DMS 273 treated with DMSO at 0.1 percent for 48 hours (cell line): ENCODE data around the gene MGAT5B.
"Not testable (repeated sequence)": the region's sequence is repeated elsewhere in the genome, so short reads cannot be mapped to it uniquely, and the experiment has no call there.

Experiments
- DNase-seq: peaks from one replicate; lab custom pipeline; 2025; lab: John Stamatoyannopoulos, UW

MGAT5B gene

DNA sequence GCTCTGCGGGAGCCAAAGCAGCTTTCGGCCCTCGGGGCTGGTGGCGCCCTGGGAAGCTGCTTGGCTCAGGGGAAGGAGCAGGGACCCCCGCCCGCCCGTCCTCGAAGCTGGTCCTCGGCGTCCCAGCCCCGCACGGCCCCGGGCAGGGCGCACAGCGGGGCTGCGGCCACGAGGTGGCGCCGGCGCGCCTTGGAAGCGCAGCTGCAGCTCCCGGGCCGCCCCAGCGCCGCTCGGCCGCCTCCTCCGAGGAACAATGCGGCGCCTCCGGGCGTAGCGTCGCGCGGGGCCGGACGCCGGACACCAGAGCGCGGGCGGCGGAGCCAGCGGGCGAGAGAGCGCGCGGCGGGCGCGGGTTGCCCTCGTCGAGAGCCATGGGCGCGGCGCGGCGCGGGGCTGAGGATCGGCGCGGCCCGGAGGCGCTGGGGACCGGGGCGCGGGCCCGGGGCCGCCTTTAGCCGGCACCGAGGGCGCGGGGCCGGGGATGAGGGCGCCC is at the start of gene MGAT5B:
Gene MGAT5B (plus strand): TSS at position 229 of the 493 bp plus-strand sequence. CDS start 626 bp downstream, outside the sequence.
- no peak for DNase-seq

DNA sequence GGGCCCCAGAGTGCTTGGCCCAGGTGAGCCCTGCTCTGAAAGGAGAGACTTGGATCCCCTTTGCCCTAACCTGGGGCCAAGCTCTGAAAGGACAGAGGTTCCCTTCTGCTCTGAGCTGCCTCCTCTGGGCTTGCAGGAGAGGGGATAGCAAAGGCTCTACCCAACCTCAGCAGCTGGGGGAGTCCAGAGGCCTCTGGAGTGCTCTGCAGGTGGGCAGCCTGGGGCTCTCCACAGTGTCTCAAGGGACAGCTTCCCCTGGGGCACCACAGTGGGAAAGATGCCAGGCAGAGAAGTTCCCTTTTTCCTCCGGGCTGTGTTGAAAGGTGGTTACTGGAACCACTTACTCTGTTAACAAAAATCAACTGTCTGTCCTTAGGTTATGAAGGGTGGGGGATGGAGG is 48.2 kb upstream of the MGAT5B start:
- no peak for DNase-seq

DNA sequence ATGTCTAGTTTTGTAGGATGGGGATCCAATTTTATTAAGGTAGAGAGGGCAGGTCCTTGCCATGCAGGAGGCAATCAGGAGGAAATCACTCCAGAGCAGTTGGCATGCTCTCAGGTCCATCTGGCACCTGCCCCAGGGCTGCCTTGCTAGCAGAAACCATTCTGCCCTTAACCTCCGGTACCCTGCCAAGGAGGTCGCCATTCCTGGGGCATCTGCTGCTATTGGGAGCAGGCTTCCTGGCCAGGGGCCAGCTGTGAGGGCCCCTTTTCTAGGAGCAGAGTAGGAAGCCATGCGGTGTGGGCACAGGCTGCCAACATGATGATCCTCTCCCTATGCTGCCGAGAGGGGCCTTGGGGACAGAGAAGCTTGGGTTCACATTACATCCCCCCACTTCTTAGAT is 47.6 kb upstream of the MGAT5B start:
- DNase-seq = peak; percentile 73

DNA sequence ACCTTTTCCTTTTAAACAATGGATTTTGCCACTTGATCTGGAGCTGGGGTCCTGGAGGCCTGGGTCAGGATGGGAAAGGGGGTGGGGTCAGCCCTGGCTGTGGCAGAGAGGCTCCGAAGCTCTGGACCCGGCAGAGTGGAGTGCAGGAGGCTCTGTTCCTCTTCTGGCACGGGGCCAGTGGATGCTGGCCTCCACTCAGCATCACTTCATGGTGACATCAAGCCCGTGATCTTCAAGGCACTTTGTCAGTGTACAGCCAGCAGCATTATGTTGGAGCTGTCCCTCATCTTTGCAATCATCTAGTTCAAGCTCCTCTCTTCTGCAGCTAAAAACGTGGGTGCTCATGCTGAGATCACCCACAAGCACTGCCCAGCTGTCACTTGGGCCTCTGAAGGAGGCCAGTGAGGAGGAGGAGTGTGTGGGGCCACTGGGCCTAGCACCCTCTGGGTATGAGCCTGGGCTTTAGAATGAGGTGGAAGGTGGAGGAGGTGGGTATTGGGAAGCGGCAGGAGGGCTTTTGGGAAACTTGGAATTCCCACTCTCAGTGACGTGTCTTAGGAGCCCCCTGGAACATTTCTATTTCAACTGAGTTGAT is 45.9 kb upstream of the MGAT5B start:
- DNase-seq = no peak

DNA sequence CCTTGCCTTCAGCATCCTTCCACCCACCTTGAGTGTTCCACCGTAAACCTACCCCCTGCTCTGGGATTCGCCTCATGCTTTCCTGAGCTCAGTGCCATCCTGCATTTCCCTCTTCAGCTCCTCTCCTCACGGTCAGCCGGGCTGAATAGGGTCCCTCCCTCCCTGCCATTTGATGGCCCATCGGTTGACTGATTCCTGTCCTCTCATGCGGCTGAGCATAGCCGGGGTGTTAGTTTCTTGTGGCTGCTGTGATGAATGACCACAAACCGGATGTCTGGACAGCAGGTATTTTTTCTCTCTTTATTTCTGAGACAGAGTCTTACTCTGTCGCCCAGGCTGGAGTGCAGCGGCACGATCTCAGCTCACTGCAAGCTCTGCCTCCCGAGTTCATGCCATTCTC is 44.1 kb upstream of the MGAT5B start:
- no peak for DNase-seq

DNA sequence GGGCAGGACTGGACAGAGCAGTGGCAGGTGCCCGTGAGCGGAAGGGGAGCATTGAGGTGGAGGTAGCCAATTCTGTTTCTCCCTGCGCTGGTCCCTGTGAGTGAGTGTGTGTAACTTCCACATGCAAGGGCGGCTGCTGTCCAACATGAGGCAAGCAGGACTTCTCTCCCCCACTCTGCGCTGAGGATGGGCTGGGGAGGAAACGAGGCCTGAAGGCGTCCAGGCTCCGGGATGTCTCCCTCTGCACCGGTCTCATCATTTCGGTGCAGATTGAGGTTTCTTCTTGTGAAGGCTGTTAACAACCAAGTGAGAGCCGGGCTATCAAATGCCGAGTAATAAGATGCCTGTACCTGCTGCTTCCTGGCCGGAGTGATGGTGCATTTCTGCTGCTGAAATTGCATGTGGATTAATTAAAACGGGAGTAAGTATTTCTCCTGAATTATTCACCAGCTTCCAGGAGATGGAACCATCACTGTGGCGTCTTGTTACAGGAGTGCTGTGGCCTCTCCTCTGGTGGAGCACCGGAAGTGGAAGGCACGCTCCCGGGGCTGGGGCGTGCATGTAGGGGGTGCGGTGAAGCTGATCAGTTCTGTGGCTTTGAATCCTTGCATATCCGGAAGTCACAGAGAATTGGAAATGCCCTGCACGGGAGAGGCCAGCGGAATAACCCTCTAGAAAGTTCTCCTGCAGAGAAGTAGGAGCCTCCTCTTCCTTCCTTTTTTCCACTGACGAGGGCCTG is 41.7 kb upstream of the MGAT5B start:
- no peak for DNase-seq

GRCh38 chr17:76827736-76828135 is 40.5 kb upstream of the MGAT5B start:
- DNase-seq = no peak

DNA sequence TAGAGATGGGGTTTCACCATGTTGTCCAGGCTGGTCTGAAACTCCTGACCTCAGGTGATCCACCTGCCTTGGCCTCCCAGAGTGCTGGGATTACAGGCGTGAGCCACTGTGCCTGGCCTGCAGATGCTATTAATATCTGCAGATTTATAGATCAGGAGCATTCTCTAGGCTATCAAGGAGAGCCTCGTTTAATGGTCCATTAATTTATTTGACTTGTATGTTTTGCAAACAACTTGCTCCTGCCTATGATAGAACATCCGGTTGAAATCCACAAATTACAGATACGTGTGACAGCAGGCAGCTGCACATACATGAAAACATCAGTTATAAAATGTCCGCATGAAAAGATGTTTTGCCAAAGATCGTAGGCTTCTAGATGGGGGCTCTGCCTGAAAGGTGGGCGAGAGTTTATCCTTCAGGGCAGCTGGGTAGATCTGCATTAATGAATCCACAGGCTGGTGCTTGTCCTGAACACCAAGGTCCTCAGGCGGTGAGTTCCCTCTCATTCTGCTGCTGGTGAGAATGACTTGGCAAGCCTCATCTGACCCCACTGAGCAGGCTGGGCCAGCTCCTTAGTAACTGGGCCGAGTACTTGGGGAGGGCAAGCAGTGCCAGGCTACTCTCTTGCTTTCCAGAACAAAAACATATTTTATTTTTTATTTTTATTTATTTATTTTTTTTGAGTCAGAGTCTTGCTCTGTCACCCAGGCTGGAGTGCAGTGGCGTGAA is 37.1 kb upstream of the MGAT5B start:
- no peak for DNase-seq

- no peak for DNase-seq
These were observed 35.1 kb upstream of the MGAT5B start for GRCh38 chr17:76833034-76833644.

DNA sequence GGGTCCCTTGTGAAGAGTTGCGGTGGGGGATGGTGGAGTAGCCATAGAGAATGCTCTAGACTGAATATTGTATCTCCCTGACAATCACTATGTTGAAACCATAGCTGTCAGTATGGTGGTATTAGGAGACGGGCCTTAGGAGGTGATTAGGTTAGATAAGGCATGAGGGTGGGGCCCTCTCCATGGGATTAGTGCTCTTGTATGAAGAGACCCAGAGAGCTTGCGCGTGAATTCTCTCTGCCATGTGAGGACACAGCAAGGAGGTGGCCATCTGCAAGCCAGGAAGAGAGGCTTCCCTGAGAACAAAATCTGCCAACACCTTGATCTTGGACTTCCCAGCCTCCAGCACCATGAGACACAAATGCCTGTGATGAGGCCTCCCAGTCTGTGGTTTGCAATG is 34.5 kb upstream of the MGAT5B start:
- DNase-seq = no peak

- DNase-seq = no peak
These were observed 33.3 kb upstream of the MGAT5B start for GRCh38 chr17:76834870-76835269.

DNA sequence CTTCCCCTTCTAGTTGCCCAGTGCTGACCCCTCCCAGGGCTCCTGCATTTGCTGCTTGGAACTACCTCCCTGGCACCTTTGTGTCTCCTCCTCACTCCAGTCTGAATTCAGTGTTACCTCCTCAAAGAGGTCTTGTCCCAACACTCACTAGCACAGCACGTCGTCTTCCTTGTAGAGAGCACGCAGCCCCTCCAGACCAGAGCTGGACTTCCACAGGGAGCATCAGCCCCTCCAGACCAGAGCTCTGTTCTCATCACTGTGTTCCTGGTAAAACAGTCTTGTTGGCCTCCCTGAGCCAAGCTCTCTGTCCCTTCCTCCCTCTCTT is 27.8 kb upstream of the MGAT5B start:
- DNase-seq = no peak

GRCh38 chr17:76840884-76841775 is 27.1 kb upstream of the MGAT5B start:
- DNase-seq = no peak

DNA sequence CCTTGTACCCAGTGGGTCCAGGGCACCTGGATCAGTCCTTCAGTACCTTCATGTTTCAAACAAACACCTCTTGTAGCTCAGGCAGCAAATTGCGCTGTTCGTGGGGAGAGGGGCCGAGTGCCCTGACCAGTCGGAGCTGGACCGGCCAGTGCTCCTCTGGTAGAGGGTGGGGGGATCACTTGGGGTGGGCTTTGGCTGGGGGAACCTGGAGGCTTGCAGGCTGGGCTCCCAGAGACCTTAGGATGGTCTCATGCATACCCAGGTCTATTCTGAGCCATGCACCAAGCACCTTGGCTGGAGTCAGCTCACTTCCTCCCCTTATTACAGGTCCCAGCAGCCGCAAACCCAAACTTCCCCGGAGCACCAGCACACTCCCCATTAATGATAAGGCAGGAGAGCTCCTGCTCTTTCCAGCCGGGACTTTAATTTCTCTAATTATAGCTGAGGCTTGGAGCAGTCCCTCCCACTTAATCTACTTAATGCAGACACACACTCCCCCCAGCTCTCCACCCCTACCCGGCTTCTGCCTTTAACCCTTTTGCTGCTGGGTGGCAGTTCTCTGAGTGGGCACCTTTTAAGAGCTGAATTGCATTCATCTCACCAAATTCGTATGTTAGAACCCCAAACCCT is 26.3 kb upstream of the MGAT5B start:
- peak; percentile 15 for DNase-seq

DNA sequence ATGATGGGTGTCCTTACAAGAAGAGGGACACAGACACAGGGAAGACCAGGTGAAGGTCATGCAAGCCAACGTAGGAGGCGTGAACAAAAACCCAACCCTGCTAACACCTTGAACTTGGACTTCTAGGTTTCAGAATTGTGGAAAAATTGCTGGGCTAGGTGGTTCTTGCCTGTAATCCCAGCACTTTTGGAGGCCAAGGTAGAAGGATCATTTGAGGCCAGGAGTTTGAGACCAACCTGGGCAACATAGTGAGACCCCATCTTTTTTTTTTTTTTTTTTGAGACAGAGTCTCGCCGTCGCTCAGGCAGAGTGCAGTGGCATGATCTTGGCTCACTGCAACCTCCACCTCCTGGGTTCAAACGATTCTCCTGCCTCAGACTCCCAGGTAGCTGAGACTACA is 25.1 kb upstream of the MGAT5B start:
- not testable (repeated sequence) for DNase-seq

DNA sequence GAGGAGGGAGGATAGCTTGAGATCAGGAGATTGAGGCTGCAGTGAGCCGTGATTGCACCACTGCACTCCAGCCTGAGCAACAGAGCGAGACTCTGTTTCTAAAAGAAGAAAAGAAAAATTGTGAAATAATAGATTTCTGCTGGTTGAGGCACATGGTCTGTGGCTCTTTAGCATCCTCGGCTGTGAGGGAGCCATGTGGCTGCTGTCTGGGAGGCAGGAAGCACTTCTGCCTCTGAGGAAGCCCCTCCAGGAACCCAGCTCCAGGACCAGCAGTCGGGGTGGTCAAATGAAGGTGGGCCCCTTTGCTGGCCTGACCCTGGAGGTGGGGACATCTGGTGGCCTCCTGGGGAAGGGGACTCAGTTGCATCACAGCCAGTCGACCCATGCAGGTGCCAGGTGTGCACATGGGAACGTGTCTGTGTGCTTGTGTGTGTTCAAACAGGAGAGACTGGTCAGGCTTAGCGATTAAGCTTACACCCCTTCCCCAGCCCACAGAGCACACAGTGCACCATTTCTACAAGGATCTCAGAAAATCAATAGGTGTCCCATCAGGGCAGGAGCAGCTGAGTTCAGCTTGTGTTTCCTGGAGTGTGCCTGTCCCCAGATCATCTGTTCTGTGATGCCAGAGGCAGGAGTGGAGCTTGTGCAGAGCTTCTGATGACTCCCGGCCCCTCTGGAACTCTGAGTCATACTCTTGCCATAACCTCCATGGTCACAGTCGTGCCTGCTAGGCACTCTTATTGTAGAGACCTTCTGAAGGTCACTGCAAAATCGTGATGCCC is 24.3 kb upstream of the MGAT5B start:
- DNase-seq = no peak

DNA sequence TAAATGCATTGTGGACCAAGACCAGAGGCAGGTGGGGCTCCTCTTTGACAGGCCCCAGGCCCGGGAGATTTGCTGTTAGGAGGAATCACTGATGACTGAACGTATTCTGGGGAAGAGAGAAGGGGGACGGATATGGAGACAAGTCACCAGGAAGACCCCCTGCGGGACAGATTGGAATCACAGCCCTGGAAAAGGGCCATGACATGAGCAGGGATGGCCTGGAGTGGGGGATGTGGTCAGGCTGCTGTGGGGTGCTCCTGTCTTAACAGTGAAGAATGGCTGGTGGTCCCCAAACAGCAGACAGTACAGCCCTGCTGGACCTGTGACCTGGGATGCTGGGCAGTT is 23.7 kb upstream of the MGAT5B start:
- DNase-seq = no peak

DNA sequence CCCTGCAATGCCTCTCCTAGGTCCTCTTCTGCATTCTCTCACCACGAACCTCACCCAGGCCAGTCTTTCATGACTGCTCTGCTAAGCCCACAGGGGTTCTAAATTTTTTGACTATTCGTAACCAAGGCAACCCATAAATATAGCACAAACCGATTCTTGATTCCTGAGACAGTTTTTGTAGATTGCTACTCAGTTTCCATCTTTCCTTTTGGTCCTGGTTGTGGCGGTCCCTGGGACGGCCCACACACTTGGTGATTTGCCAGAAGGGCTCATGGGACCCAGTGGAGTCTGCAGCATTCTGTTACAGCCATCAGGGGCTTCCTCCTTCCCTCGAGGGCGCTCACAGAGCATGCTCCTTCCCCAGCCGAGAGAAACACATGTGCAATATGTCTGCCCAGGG is 23.4 kb upstream of the MGAT5B start:
- DNase-seq = no peak

GRCh38 chr17:76845541-76846017 is 22.6 kb upstream of the MGAT5B start:
- DNase-seq = no peak

DNA sequence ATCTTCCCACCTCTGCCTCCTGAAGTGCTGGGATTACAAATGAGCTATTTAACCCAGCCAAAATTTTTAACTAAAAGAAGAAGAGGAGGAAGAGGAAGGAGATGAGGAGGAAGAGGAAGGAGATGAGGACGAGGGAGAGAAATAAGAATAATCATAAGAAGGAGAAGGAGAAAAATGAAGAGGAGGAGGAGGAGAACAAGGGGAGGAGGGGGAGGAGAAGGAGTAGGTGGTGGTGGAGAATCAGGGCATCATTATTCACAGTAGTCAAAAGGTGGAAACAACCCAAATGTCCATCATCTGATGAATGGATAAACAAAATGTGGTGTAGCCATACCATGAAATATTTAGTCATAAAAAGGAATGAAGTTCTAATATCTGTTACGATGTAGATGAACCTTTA is 21.2 kb upstream of the MGAT5B start:
- no peak for DNase-seq
